Esophagus squamous epithelium (tissue), 4 donors: ENCODE measurements around the gene MRPS34.

Experiments used
- CTCF ChIP-seq, 6 experiments: fragments of 450-650 bp in 4 of 6; fragments of 200-600 bp in 2 of 6; sonication (generic) in 2 of 6; IDR thresholded peaks; one replicate each; pipeline ENCODE4 v1.5.1; 2016 to 2019; ENCODE audit warnings: antibody characterized with exemption in 6 of 6, mild to moderate bottlenecking in 4 of 6, moderate library complexity in 4 of 6
- POLR2A ChIP-seq, 4 donors: fragments of 450-650 bp; IDR thresholded peaks; one replicate each; pipeline ENCODE4 v1.6.1; 2017; ENCODE audit warnings: antibody characterized with exemption in 4 of 4, mild to moderate bottlenecking in 4 of 4, moderate library complexity in 3 of 4

GRCh38 chr16:1818873-1819525, 46.1 kb upstream of the MRPS34 start:
- TF ChIP-seq CTCF (IDR thresholded peaks at IDR 0.05) (no peak), POLR2A (IDR thresholded peaks at IDR 0.05) (no peak)
